Bronchial epithelial cell (primary cell): Measurements from ENCODE around the gene ARPC3. TPM values are rescaled to one million over a fixed set of nuclear protein-coding genes. Genes with fewer than 3 reads are reported as not detected.

ENCODE experiments used
- DNase-seq: peaks from one replicate; pipeline ENCODE4 v3.0.0-alpha.2; 2010; ENCODE audit warnings: low read depth
- FAIRE-seq: peaks from 2 replicates; lab custom pipeline; 2011; peaks lifted over from hg19 to GRCh38; lab: Jason Lieb, UNC
- H3K27me3 ChIP-seq: 2 replicates; pipeline ENCODE4 v1.5.1; 2011; ENCODE audit warnings: low read length; ENCODE audit not compliant: control insufficient read depth, insufficient read depth
- H3K36me3 ChIP-seq: 2 replicates; pipeline ENCODE4 v1.5.1; 2011; ENCODE audit warnings: low read length; ENCODE audit not compliant: control insufficient read depth, insufficient read depth
- H3K4me3 ChIP-seq: 2 replicates; pipeline ENCODE4 v1.5.1; 2011; ENCODE audit warnings: mild to moderate bottlenecking, low read depth, low read length, control low read depth
- total RNA-seq: library from RNA; depleted of rRNA; stranded (reverse); fragments of >200 nt; gene quantifications from 2 replicates; pipeline ENCODE4 v1.2.1, GENCODE V29; 2014
- TF ChIP-seq, protein P1 (sequence below): IDR thresholded peaks from 2 replicates; pipeline ENCODE4 v1.5.1; 2011; ENCODE audit warnings: mild to moderate bottlenecking, moderate library complexity, low read length, control low read depth, inconsistent platforms; ENCODE audit not compliant: insufficient read depth, severe bottlenecking

ARPC3 gene
- total RNA-seq = 204 and 210 TPM in 2 replicates

DNA sequence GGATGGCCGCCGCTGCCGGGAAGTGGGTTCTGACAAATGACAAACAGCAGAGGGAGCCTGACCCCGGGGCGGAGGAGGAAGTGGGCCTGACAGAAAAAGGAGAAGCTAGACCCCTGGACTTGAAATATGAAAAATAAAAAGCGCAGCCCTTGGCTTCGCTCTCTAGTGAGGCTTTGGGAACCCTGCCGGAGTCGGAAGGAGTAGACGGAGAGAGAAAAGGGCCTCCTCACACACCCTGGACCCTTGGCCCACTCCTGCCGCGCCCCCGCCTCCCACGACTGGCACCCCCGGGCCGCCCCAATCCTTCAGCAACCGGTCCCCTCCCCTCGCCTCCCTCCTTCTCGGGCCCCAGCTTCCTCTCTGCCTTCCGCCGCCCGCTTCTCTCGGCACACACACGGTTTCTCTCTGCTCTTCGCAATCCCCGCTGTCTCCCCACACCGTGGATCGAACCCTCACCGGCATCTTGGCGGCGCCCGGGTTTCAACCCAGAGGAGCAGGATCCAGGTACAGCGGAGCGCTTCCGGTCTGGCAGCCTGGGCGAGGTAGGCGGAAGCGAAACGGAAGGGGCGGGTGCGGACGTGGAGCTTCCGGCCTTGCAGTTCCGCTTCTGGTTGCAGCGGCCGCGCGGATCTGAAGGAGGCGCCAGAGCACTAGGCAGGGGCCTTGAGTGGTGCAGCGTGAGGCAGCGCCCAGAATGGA lies at the start of gene ARPC3:
TSS of gene ARPC3 (minus strand) at position 539 of the 699 bp plus-strand sequence. CDS start at position 462, 77 bp downstream.
- FAIRE-seq (no peak), DNase-seq (peak; percentile 85)
- H3K4me3 ChIP-seq = peak within 1 kb of the TSS; percentile 99
- H3K27me3 ChIP-seq = no peaks in the 10 kb centered on the region
- H3K36me3 ChIP-seq = no peaks in the 10 kb centered on the region
- TF ChIP-seq, protein P1, sequence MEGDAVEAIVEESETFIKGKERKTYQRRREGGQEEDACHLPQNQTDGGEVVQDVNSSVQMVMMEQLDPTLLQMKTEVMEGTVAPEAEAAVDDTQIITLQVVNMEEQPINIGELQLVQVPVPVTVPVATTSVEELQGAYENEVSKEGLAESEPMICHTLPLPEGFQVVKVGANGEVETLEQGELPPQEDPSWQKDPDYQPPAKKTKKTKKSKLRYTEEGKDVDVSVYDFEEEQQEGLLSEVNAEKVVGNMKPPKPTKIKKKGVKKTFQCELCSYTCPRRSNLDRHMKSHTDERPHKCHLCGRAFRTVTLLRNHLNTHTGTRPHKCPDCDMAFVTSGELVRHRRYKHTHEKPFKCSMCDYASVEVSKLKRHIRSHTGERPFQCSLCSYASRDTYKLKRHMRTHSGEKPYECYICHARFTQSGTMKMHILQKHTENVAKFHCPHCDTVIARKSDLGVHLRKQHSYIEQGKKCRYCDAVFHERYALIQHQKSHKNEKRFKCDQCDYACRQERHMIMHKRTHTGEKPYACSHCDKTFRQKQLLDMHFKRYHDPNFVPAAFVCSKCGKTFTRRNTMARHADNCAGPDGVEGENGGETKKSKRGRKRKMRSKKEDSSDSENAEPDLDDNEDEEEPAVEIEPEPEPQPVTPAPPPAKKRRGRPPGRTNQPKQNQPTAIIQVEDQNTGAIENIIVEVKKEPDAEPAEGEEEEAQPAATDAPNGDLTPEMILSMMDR = peak; percentile 94

DNA sequence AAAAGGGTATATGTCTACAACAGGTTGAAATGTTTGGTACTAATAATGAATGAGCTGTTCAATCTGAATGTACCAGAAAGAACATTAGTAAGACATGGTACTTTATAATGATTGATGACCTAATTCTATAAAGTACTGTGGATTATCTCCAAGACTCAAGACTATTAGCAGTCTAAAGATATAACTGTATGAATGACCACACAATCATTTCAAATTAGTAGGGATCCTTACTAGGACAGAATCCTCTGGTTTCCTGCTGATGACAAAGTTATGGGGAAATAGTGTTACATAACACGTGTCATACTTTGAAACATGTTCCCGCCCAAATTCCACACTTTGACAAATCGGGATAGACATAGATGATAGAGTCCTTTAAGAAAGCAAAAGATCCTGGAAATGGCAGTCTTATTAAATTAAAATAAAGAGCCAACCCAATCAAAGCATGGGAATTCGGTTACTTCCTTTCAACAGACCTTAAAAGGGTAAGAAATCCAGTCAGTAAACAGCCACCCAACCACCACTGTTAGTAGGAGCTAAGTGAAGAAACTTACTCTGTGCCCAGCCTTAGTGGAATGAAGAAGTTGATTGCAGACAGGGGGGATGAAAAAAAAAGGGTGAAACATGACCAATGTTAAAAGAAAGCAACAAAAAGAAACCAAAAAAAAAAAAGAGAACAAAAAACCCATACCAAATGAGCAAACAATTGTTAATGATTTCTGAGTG lies 49.0 kb upstream of the ARPC3 start:
- TF ChIP-seq, protein P1 = no peak
- Histone ChIP-seq H3K4me3 (no peak overlapping the region), H3K27me3 (no peaks in the 10 kb centered on the region), H3K36me3 (peaks cover 1% of the 10 kb centered on the region)
- DNase-seq (peak; percentile 74), FAIRE-seq (no peak)

DNA sequence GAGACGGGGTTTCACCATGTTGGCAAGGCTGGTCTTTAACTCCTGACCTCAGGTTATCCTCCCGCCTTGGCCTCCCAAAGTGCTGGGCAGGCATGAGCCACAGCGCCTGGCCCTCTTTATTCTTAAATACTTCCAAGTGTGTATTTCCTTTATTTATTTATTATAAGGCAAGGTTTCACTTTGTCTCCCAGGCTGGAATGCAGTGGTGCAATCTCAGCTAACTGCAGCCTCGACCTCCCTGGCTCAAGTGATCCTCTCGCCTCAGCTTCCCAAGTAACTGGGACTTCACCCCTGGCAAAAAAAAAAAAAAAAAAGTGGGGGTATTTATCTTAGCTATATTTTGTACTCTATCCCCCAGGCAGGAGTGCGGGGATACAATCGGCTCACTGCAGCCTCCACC lies 25.3 kb upstream of the ARPC3 start:
- FAIRE-seq (no peak), DNase-seq (no peak)
- Histone ChIP-seq H3K4me3 (no peak overlapping the region), H3K36me3 (peaks cover 1% of the 10 kb centered on the region), H3K27me3 (no peaks in the 10 kb centered on the region)
- TF ChIP-seq, protein P1 = no peak

DNA sequence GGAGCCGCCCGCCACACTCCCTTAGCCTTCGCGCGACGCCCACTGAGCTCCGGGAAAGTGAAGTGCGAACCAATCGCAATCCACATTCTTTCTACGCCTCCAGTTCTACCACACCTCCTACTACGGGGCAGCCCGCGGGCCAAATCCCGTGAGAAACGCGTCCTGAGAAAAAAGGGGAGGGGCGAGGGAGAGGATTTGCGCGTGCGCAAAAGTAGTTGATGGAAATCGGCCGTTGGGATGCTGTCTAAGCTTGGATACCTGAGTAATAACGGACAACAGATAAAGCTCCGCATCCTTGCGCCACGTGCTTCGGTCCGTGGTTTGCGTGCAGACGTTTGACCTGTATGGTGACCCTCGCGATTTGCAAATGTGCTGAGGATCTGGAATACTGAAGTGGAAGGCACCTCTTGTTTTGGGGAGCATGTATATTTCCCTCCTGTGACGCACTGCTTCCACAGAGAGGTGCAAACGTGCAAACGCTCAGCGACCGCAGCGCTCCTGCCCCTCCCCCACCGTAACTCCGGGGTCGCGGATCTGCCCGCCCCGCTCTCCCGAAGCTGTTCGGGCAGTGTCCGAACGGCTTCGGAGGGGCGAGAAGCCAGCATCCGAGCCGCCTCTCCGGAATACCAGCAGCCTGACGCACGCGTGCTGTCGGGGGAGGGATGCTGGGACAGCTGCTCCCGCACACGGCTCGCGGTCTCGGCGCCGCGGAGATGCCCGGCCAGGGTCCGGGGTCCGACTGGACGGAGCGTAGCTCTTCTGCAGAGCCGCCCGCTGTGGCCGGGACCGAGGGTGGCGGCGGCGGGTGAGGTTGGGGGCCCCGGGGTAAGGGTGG lies 18.3 kb upstream of the ARPC3 start, which contains the start of the genes FAM216A and GPN3:
TSS of gene FAM216A (plus strand) at position 632 of the 835 bp plus-strand sequence. CDS start at position 663, 31 bp downstream.
TSS of gene GPN3 (minus strand) at position 44 of the 835 bp plus-strand sequence. CDS start 54 bp downstream, outside the sequence.
- FAIRE-seq (peak; percentile 7), DNase-seq (peak; percentile 97)
- TF ChIP-seq, protein P1 = no peak
- peak within 1 kb of the TSS; percentile 74 for H3K4me3 ChIP-seq
- H3K36me3 ChIP-seq = peaks cover 2% of the 10 kb centered on the region
- H3K27me3 ChIP-seq = no peaks in the 10 kb centered on the region

DNA sequence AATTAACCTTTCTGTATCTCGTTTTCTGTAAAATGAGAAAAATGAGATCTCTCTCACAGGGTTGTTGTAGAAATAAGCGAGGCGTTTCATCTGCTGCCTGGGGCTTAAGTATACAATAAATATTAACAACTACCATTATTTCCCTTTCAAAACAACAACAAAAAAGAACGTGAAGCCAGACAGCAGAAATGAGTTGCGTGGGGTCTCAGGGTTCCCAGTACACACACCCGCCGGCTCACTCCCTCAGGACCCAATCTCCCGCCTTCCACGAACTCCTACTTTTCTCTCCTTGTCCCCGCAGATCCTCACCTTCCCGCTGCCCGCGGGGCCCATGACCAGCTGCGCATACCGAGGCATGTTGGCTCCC lies 17.7 kb upstream of the ARPC3 start:
- FAIRE-seq (no peak), DNase-seq (no peak)
- no peaks in the 10 kb centered on the region for H3K27me3 ChIP-seq
- TF ChIP-seq, protein P1 = no peak
- peak overlapping the region; percentile 74 for H3K4me3 ChIP-seq
- peaks cover 2% of the 10 kb centered on the region for H3K36me3 ChIP-seq
